GM18858 (cell line): Measurements from ENCODE around the gene PLIN5.
"Not testable (repeated sequence)": the region's sequence is repeated elsewhere in the genome, so short reads cannot be mapped to it uniquely, and the experiment has no call there.

Source experiments
- ATAC-seq: cut with Tn5 transposase; IDR thresholded peaks from one replicate; pipeline ENCODE4 v1.9.1; 2021; ENCODE audit not compliant: unreplicated experiment

PLIN5 gene

GRCh38 chr19:4568886-4569285, 33.9 kb upstream of the PLIN5 start:
- no peak for ATAC-seq

GRCh38 chr19:4567584-4568071, 32.6 kb upstream of the PLIN5 start:
- ATAC-seq: no peak

GRCh38 chr19:4566402-4567051, 31.5 kb upstream of the PLIN5 start:
- no peak for ATAC-seq

GRCh38 chr19:4563562-4563961, 28.5 kb upstream of the PLIN5 start:
- not testable (repeated sequence) for ATAC-seq

GRCh38 chr19:4562085-4562484, 27.1 kb upstream of the PLIN5 start:
- not testable (repeated sequence) for ATAC-seq

GRCh38 chr19:4559569-4559968, 24.5 kb upstream of the PLIN5 start, which contains the start of gene SEMA6B:
SEMA6B (minus strand) TSS chr19:4559684; CDS start chr19:4558457, 1,227 bp downstream.
- ATAC-seq: no peak

GRCh38 chr19:4557971-4558941, 23.2 kb upstream of the PLIN5 start:
- no peak for ATAC-seq

- no peak for ATAC-seq
Measured at GRCh38 chr19:4557144-4557970, 22.3 kb upstream of the PLIN5 start.

- ATAC-seq: no peak
Measured at GRCh38 chr19:4556597-4557127, 21.6 kb upstream of the PLIN5 start.

- ATAC-seq: no peak
Measured at GRCh38 chr19:4555657-4556561, 20.9 kb upstream of the PLIN5 start.

- no peak for ATAC-seq
Measured at GRCh38 chr19:4554717-4555116, 19.7 kb upstream of the PLIN5 start.

GRCh38 chr19:4553775-4554174, 18.8 kb upstream of the PLIN5 start:
- no peak for ATAC-seq

GRCh38 chr19:4553092-4553695, 18.2 kb upstream of the PLIN5 start:
- ATAC-seq: no peak

- ATAC-seq: no peak
Measured at GRCh38 chr19:4552525-4552819, 17.4 kb upstream of the PLIN5 start.

- ATAC-seq: no peak
Measured at GRCh38 chr19:4550479-4551050, 15.5 kb upstream of the PLIN5 start.

GRCh38 chr19:4550018-4550417, 15.0 kb upstream of the PLIN5 start:
- no peak for ATAC-seq

GRCh38 chr19:4548238-4548584, 13.2 kb upstream of the PLIN5 start:
- ATAC-seq: no peak

GRCh38 chr19:4547303-4548237, 12.5 kb upstream of the PLIN5 start:
- no peak for ATAC-seq
